Calu3 (cell line): ENCODE measurements around the gene SPATA45. TPM values are rescaled to one million over a fixed set of nuclear protein-coding genes. Genes with fewer than 3 reads are reported as not detected.
A peak's percentile ranks its signal among the peaks of the same experiment; 100 is the strongest.

ENCODE experiments used
- BruUV-seq: library from RNA; stranded (reverse); fragments of 400-500 nt; replicated peaks from 2 replicates; lab custom pipeline; 2021; lab: Mats Ljungman, UMichigan
- CTCF ChIA-PET: fragments of 300-600 bp; sonication (Branson Sonifier 250); formaldehyde crosslinking; loops from one replicate; lab custom pipeline; 2022; ENCODE audit warnings: antibody characterized with exemption; lab: Charles Lee
- DNase-seq: peaks from one replicate; pipeline ENCODE4 v3.0.0; 2022
- H3K27ac Mint-ChIP-seq: one replicate; pipeline ENCODE4 v1.8.0; 2022; ENCODE audit warnings: mixed read lengths; ENCODE audit not compliant: unreplicated experiment
- H3K27me3 Mint-ChIP-seq: one replicate; pipeline ENCODE4 v1.8.0; 2022; ENCODE audit warnings: mixed read lengths; ENCODE audit not compliant: unreplicated experiment
- H3K36me3 Mint-ChIP-seq: one replicate; pipeline ENCODE4 v1.8.0; 2022; ENCODE audit warnings: mild to moderate bottlenecking, moderate library complexity, mixed read lengths; ENCODE audit not compliant: insufficient read depth, unreplicated experiment
- H3K4me1 Mint-ChIP-seq: one replicate; pipeline ENCODE4 v1.8.0; 2022; ENCODE audit warnings: mild to moderate bottlenecking, low read depth, mixed read lengths; ENCODE audit not compliant: unreplicated experiment
- H3K4me3 Mint-ChIP-seq: one replicate; pipeline ENCODE4 v1.8.0; 2022; ENCODE audit warnings: mild to moderate bottlenecking, low read depth, moderate library complexity, mixed read lengths; ENCODE audit not compliant: unreplicated experiment
- H3K9me3 Mint-ChIP-seq: one replicate; pipeline ENCODE4 v1.8.0; 2022; ENCODE audit warnings: low read depth, mixed read lengths; ENCODE audit not compliant: unreplicated experiment
- intact Hi-C: fragments of 100-400 bp; cut with micrococcal nuclease; formaldehyde crosslinking; loops from one replicate; pipeline ENCODE4 v1.10.0; 2022; ENCODE audit not compliant: unreplicated experiment
- total RNA-seq: library from RNA; stranded (reverse); gene quantifications from 2 replicates; pipeline ENCODE4 v1.2.3, GENCODE V29; 2022
- TF ChIP-seq, protein P1 (sequence below): fragments of 200-600 bp; IDR thresholded peaks from one replicate; pipeline ENCODE4 v1.8.0; 2022; ENCODE audit warnings: antibody characterized with exemption; ENCODE audit not compliant: unreplicated experiment

Gene SPATA45
- total RNA-seq, 1 experiment from 2014 or later = 0.80 TPM

DNA sequence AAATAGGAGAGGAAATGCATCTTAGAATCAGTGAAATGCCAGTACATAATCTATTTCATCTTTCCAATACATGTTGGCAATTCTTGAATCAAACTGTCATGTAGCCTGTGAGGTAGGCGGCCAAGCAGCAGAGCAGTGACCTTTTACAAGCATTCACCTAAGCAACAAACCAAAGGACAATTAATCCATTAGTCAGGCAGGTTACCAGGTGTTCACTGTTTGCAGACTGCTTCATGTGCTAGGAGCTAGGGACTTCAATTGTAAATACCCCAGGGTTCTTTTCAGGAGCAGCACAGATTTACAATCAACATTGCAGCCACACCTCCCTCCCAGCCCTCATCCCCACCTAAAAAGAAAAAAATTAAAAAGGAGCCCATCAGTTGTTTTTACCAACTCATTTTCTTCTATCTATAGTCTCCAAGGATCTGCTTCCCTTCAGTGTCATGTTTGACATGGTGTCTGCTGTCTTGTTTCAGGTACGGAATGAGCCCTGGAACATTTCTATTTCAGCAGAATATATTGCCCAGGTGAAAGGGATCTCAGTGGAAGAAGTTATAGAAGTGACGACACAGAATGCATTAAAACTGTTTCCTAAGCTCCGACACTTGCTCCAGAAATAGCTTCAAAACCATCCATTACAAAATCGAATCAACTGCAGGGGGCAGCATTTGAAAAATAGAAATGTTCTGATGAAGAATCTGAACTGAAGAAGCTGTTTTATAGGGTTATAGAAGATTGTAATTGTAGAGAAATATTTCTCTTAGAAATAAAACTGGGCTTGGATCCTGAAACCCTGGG is 32.7 kb downstream of the SPATA45 start:
- BruUV-seq = no TSS peak
- intact Hi-C loops = loop anchor here (1.0 to 5.0 kb wide), 4 partner anchors 44 to 198 kb away; partner anchors contain the start of gene FLVCR1
- H3K27me3 Mint-ChIP-seq = no peaks in the 10 kb centered on the region
- peak; percentile 47 for DNase-seq
- H3K4me1 Mint-ChIP-seq = peaks cover 9% of the 10 kb centered on the region
- H3K4me3 Mint-ChIP-seq = no peak overlapping the region
- CTCF ChIA-PET = interaction anchor here (0.6 to 1.9 kb wide), 13 partner anchors 13 to 181 kb away, joined by 3 to 19 read pairs (median 4); partner anchors contain the start of gene FLVCR1
- no peak overlapping the region for H3K27ac Mint-ChIP-seq
- no peaks in the 10 kb centered on the region for H3K36me3 Mint-ChIP-seq
- H3K9me3 Mint-ChIP-seq = no peaks in the 10 kb centered on the region
- TF ChIP-seq, protein P1, sequence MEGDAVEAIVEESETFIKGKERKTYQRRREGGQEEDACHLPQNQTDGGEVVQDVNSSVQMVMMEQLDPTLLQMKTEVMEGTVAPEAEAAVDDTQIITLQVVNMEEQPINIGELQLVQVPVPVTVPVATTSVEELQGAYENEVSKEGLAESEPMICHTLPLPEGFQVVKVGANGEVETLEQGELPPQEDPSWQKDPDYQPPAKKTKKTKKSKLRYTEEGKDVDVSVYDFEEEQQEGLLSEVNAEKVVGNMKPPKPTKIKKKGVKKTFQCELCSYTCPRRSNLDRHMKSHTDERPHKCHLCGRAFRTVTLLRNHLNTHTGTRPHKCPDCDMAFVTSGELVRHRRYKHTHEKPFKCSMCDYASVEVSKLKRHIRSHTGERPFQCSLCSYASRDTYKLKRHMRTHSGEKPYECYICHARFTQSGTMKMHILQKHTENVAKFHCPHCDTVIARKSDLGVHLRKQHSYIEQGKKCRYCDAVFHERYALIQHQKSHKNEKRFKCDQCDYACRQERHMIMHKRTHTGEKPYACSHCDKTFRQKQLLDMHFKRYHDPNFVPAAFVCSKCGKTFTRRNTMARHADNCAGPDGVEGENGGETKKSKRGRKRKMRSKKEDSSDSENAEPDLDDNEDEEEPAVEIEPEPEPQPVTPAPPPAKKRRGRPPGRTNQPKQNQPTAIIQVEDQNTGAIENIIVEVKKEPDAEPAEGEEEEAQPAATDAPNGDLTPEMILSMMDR = peak; percentile 28

DNA sequence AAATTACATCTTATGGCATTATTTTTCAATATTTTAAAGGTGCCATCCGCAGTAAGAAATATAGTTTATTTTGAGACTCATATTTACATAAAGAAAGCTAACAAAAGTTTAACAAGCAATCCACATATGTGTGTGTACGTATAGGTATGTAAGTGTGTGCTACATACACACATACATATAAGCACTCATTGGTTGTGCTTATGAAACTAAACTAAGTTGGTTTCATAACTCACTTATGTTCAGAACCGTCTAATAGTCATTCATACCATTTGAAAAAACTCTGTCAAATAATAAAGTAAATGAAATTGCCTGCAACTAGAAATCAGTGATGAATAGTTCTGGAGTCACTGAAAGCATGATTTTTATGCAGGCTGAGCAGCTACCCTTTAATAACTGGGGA is 41.7 kb downstream of the SPATA45 start:
- no peaks in the 10 kb centered on the region for H3K36me3 Mint-ChIP-seq
- H3K4me1 Mint-ChIP-seq = no peaks in the 10 kb centered on the region
- TF ChIP-seq, protein P1 = no peak
- DNase-seq = no peak
- H3K4me3 Mint-ChIP-seq = no peak overlapping the region
- no peaks in the 10 kb centered on the region for H3K9me3 Mint-ChIP-seq
- intact Hi-C loops = no loop called here
- BruUV-seq = no TSS peak
- H3K27me3 Mint-ChIP-seq = no peaks in the 10 kb centered on the region
- CTCF ChIA-PET = interaction anchor here (0.7 kb wide), 1 partner anchor 123 kb away, joined by 5 read pairs; no protein-coding TSS in a partner anchor
- H3K27ac Mint-ChIP-seq = no peak overlapping the region

- DNase-seq = no peak
- no peak overlapping the region for H3K27ac Mint-ChIP-seq
- no peaks in the 10 kb centered on the region for H3K27me3 Mint-ChIP-seq
- intact Hi-C loops = no loop called here
- H3K4me3 Mint-ChIP-seq = no peak overlapping the region
- CTCF ChIA-PET = no interaction called here
- TF ChIP-seq, protein P1 = no peak
- H3K9me3 Mint-ChIP-seq = no peaks in the 10 kb centered on the region
- BruUV-seq = no TSS peak
- peaks cover 5% of the 10 kb centered on the region for H3K36me3 Mint-ChIP-seq
- H3K4me1 Mint-ChIP-seq = peaks cover 22% of the 10 kb centered on the region
Observed at GRCh38 chr1:212797681-212798080, 49.8 kb downstream of the SPATA45 start.

GRCh38 chr1:212794561-212795014 is 52.9 kb downstream of the SPATA45 start:
- Mint-ChIP-seq H3K9me3 (no peaks in the 10 kb centered on the region), H3K27me3 (no peaks in the 10 kb centered on the region), H3K27ac (peak overlapping the region; percentile 5), H3K4me1 (peaks cover 26% of the 10 kb centered on the region), H3K36me3 (peaks cover 26% of the 10 kb centered on the region), H3K4me3 (no peak overlapping the region)
- TF ChIP-seq, protein P1 = no peak
- intact Hi-C loops = no loop called here
- CTCF ChIA-PET = interaction anchor here (1.7 kb wide), 1 partner anchor 20 kb away, joined by 4 read pairs; no protein-coding TSS in a partner anchor
- no peak for DNase-seq
- no TSS peak for BruUV-seq
